GM21447 (cell line): ENCODE data around the gene ADAMTS4.
"Not testable (repeated sequence)": the region's sequence is repeated elsewhere in the genome, so short reads cannot be mapped to it uniquely, and the experiment has no call there.

Source experiments
- ATAC-seq: cut with Tn5 transposase; IDR thresholded peaks from one replicate; pipeline ENCODE4 v1.9.1; 2021; ENCODE audit not compliant: unreplicated experiment

The ADAMTS4 gene

GRCh38 chr1:161198897-161199431 is at the start of gene ADAMTS4:
ADAMTS4 (minus strand) TSS chr1:161199054; CDS start chr1:161198627, 427 bp downstream.
- no peak for ATAC-seq

- ATAC-seq: no peak
Observed at GRCh38 chr1:161244888-161245287, 46.0 kb upstream of the ADAMTS4 start.

- ATAC-seq: no peak
Observed at GRCh38 chr1:161242313-161242712, 43.5 kb upstream of the ADAMTS4 start.

GRCh38 chr1:161241682-161242081 is 42.8 kb upstream of the ADAMTS4 start:
- ATAC-seq: no peak

GRCh38 chr1:161238039-161238473 is 39.2 kb upstream of the ADAMTS4 start, which contains the start of gene NR1I3:
NR1I3 (minus strand) TSS chr1:161238203; CDS start chr1:161236565, 1,638 bp downstream.
- no peak for ATAC-seq

- no peak for ATAC-seq
Observed at GRCh38 chr1:161235957-161236775, 37.3 kb upstream of the ADAMTS4 start.

GRCh38 chr1:161233102-161233501 is 34.2 kb upstream of the ADAMTS4 start:
- ATAC-seq: no peak

GRCh38 chr1:161230762-161231161 is 31.9 kb upstream of the ADAMTS4 start:
- no peak for ATAC-seq

GRCh38 chr1:161229896-161230295 is 31.0 kb upstream of the ADAMTS4 start:
- no peak for ATAC-seq

GRCh38 chr1:161228032-161228431 is 29.2 kb upstream of the ADAMTS4 start:
- ATAC-seq: no peak

GRCh38 chr1:161227196-161227871 is 28.5 kb upstream of the ADAMTS4 start:
- ATAC-seq: peak; percentile 33

- no peak for ATAC-seq
Observed at GRCh38 chr1:161226759-161227158, 27.9 kb upstream of the ADAMTS4 start.

GRCh38 chr1:161226320-161226711 is 27.5 kb upstream of the ADAMTS4 start:
- no peak for ATAC-seq

GRCh38 chr1:161225534-161226319 is 26.9 kb upstream of the ADAMTS4 start, which contains the start of gene TOMM40L:
TOMM40L (plus strand) TSS chr1:161226060; CDS start chr1:161226490, 430 bp downstream.
- ATAC-seq: peak; percentile 90

GRCh38 chr1:161225178-161225533 is 26.3 kb upstream of the ADAMTS4 start:
- ATAC-seq: peak; percentile 1

GRCh38 chr1:161224695-161225087 is 25.8 kb upstream of the ADAMTS4 start:
- not testable (repeated sequence) for ATAC-seq

GRCh38 chr1:161223805-161224694 is 25.2 kb upstream of the ADAMTS4 start:
- ATAC-seq: no peak

- ATAC-seq: no peak
Observed at GRCh38 chr1:161222175-161223019, 23.5 kb upstream of the ADAMTS4 start.

GRCh38 chr1:161220002-161220401 is 21.1 kb upstream of the ADAMTS4 start:
- ATAC-seq: no peak
